ENCODE data around the gene C22orf39. TPM values are rescaled to one million over a fixed set of nuclear protein-coding genes. Genes with fewer than 3 reads are reported as not detected.

Gene C22orf39
- total and polyA plus RNA-seq, 4 donors, result 11.3 to 22.4 (median 13.5) TPM

GRCh38 chr22:19455585-19456370, 8.3 kb upstream of the C22orf39 start:
- Histone ChIP-seq H3K4me3 (ENCODE audit: low read depth in 1 of 3, low read length in 3 of 3) (no peak overlapping the region), H3K9me3 (ENCODE audit: control insufficient read depth in 4 of 4, low read length in 3 of 4) (no peaks in the 10 kb centered on the region), H3K4me1 (ENCODE audit: control insufficient read depth in 4 of 4, insufficient read depth in 4 of 4, low read length in 3 of 4) (no peaks in the 10 kb centered on the region), H3K9ac (ENCODE audit: low read depth in 1 of 2, low read length in 2 of 2) (no peak overlapping the region), H3K36me3 (ENCODE audit: control insufficient read depth in 4 of 4, insufficient read depth in 3 of 4, low read depth in 1 of 4, low read length in 3 of 4) (peaks cover 4 to 71% (median 58%) of the 10 kb centered on the region in 4 donors), H3K27me3 (ENCODE audit: control insufficient read depth in 4 of 4, insufficient read depth in 4 of 4, low read length in 3 of 4) (no peaks in the 10 kb centered on the region), H3K27ac (ENCODE audit: low read depth in 1 of 2, low read length in 2 of 2) (no peak overlapping the region)
- no peak for DNase-seq (ENCODE audit: low spot score)
- WGBS, result 69% methylated on average over 4 of the region's 4 CpGs
- TF ChIP-seq REST (IDR thresholded peaks at IDR 0.05) (no peak), NR2F2 (IDR thresholded peaks at IDR 0.05) (no peak), HNF4A (conservative IDR thresholded peaks at IDR 0.05) (no peak), JUND (IDR thresholded peaks at IDR 0.05) (no peak)
- TF ChIP-seq, protein P1, sequence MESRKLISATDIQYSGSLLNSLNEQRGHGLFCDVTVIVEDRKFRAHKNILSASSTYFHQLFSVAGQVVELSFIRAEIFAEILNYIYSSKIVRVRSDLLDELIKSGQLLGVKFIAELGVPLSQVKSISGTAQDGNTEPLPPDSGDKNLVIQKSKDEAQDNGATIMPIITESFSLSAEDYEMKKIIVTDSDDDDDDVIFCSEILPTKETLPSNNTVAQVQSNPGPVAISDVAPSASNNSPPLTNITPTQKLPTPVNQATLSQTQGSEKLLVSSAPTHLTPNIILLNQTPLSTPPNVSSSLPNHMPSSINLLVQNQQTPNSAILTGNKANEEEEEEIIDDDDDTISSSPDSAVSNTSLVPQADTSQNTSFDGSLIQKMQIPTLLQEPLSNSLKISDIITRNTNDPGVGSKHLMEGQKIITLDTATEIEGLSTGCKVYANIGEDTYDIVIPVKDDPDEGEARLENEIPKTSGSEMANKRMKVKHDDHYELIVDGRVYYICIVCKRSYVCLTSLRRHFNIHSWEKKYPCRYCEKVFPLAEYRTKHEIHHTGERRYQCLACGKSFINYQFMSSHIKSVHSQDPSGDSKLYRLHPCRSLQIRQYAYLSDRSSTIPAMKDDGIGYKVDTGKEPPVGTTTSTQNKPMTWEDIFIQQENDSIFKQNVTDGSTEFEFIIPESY (IDR thresholded peaks at IDR 0.05), result no peak

DNA sequence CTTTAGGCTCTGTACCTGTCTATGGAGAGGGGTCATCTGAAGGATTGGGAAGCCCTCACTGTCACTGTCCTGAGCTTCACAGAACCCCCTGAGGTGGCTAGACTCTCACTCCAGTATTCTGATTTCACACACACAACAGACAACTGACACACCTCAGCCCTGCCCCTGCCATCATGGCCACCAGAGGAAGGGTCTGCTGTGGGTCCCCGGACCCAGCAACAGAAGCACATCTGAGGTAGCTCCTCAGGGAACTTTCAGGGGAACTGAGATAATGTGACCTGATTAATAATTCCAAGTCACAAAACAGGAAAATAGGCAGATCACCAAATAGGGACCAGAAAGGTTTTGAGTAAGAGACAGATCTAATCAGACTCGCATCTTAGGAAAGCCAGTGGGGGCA, 7.5 kb upstream of the C22orf39 start:
- Histone ChIP-seq H3K4me1 (ENCODE audit: control insufficient read depth in 4 of 4, insufficient read depth in 4 of 4, low read length in 3 of 4) (no peaks in the 10 kb centered on the region), H3K36me3 (ENCODE audit: control insufficient read depth in 4 of 4, insufficient read depth in 3 of 4, low read depth in 1 of 4, low read length in 3 of 4) (peaks cover 4 to 71% (median 58%) of the 10 kb centered on the region in 4 donors)

More for the DNA sequence above, 7.5 kb upstream of the C22orf39 start:
- no peak for DNase-seq (ENCODE audit: low spot score)
- H3K9me3 ChIP-seq (ENCODE audit: control insufficient read depth in 4 of 4, low read length in 3 of 4), result no peaks in the 10 kb centered on the region
- WGBS, result over 99% methylated on average over 2 of the region's 2 CpGs
- no peak overlapping the region for H3K27ac ChIP-seq (ENCODE audit: low read depth in 1 of 2, low read length in 2 of 2)
- no peak overlapping the region for H3K9ac ChIP-seq (ENCODE audit: low read depth in 1 of 2, low read length in 2 of 2)
- TF ChIP-seq FOXA2 (IDR thresholded peaks at IDR 0.05) (no peak), REST (IDR thresholded peaks at IDR 0.05) (no peak), MAX (IDR thresholded peaks at IDR 0.05) (no peak), RXRA (IDR thresholded peaks at IDR 0.05) (no peak), SP1 (IDR thresholded peaks at IDR 0.05) (no peak), NR2F2 (IDR thresholded peaks at IDR 0.05) (no peak), JUND (IDR thresholded peaks at IDR 0.05) (no peak), GABPA (IDR thresholded peaks at IDR 0.05 in 1 of 2, conservative IDR thresholded peaks at IDR 0.05 in 1 of 2) (no peak), RAD21 (IDR thresholded peaks at IDR 0.05) (no peak), HNF4A (conservative IDR thresholded peaks at IDR 0.05) (no peak), EGR1 (IDR thresholded peaks at IDR 0.05; ENCODE audit: low read depth in 2 of 2) (no peak), YY1 (IDR thresholded peaks at IDR 0.05) (no peak), TAF1 (conservative IDR thresholded peaks at IDR 0.05) (no peak), FOXA1 (IDR thresholded peaks at IDR 0.05) (no peak), HNF4G (IDR thresholded peaks at IDR 0.05) (no peak)
- TF ChIP-seq, protein P2, sequence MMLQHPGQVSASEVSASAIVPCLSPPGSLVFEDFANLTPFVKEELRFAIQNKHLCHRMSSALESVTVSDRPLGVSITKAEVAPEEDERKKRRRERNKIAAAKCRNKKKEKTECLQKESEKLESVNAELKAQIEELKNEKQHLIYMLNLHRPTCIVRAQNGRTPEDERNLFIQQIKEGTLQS (IDR thresholded peaks at IDR 0.05), result no peak
- TF ChIP-seq, protein P3, sequence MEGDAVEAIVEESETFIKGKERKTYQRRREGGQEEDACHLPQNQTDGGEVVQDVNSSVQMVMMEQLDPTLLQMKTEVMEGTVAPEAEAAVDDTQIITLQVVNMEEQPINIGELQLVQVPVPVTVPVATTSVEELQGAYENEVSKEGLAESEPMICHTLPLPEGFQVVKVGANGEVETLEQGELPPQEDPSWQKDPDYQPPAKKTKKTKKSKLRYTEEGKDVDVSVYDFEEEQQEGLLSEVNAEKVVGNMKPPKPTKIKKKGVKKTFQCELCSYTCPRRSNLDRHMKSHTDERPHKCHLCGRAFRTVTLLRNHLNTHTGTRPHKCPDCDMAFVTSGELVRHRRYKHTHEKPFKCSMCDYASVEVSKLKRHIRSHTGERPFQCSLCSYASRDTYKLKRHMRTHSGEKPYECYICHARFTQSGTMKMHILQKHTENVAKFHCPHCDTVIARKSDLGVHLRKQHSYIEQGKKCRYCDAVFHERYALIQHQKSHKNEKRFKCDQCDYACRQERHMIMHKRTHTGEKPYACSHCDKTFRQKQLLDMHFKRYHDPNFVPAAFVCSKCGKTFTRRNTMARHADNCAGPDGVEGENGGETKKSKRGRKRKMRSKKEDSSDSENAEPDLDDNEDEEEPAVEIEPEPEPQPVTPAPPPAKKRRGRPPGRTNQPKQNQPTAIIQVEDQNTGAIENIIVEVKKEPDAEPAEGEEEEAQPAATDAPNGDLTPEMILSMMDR (IDR thresholded peaks at IDR 0.05; ENCODE audit: low read depth, low read length, missing input control), result no peak
- TF ChIP-seq, protein P1 (IDR thresholded peaks at IDR 0.05), result no peak
- H3K4me3 ChIP-seq (ENCODE audit: low read depth in 1 of 3, low read length in 3 of 3), result no peak overlapping the region
- H3K27me3 ChIP-seq (ENCODE audit: control insufficient read depth in 4 of 4, insufficient read depth in 4 of 4, low read length in 3 of 4), result no peaks in the 10 kb centered on the region

Data from liver (tissue), 9 donors.